ENCODE results near the gene TNK2.

GRCh38 chr3:195856410-195857084 is 51.8 kb downstream of the TNK2 start:
- no peak for TF ChIP-seq CTCF (IDR thresholded peaks at IDR 0.05)
- TF ChIP-seq EZH2 (IDR thresholded peaks at IDR 0.05; ENCODE audit: borderline replicate concordance, insufficient read depth, low read depth, low read length, poor library complexity, severe bottlenecking): no peak
